Measurements from ENCODE around the gene TSKS.
A peak's percentile ranks its signal among the peaks of the same experiment; 100 is the strongest.

TSKS gene

GRCh38 chr19:49763230-49763629 lies at the start of gene TSKS:
Gene TSKS, minus strand, starts transcription at chr19:49763306. Its CDS starts 59 bp downstream, at chr19:49763247.
- DNase-seq = no peak

GRCh38 chr19:49812452-49812996 lies 49.4 kb upstream of the TSKS start:
- no peak for DNase-seq

GRCh38 chr19:49811328-49811727 lies 48.2 kb upstream of the TSKS start:
- DNase-seq = no peak

- no peak for DNase-seq
These were observed 46.9 kb upstream of the TSKS start for GRCh38 chr19:49809941-49810389.

- DNase-seq = no peak
These were observed 46.2 kb upstream of the TSKS start for GRCh38 chr19:49809160-49809940.

GRCh38 chr19:49808711-49809159 lies 45.6 kb upstream of the TSKS start:
- peak; percentile 89 for DNase-seq

GRCh38 chr19:49807904-49808675 lies 45.0 kb upstream of the TSKS start:
- no peak for DNase-seq

- DNase-seq = no peak
These were observed 44.2 kb upstream of the TSKS start for GRCh38 chr19:49807058-49807903.

- DNase-seq = no peak
These were observed 43.5 kb upstream of the TSKS start for GRCh38 chr19:49806620-49806959.

- DNase-seq = no peak
These were observed 42.9 kb upstream of the TSKS start for GRCh38 chr19:49805822-49806619.

- no peak for DNase-seq
These were observed 40.4 kb upstream of the TSKS start for GRCh38 chr19:49803529-49803856.

GRCh38 chr19:49802836-49803528 lies 39.9 kb upstream of the TSKS start:
- no peak for DNase-seq

- DNase-seq = peak; percentile 40
These were observed 39.0 kb upstream of the TSKS start for GRCh38 chr19:49801966-49802661.

- no peak for DNase-seq
These were observed 38.3 kb upstream of the TSKS start for GRCh38 chr19:49801401-49801888.

GRCh38 chr19:49800771-49801170 lies 37.7 kb upstream of the TSKS start:
- DNase-seq = no peak

- DNase-seq = no peak
These were observed 36.8 kb upstream of the TSKS start for GRCh38 chr19:49799798-49800376.

GRCh38 chr19:49799271-49799797 lies 36.2 kb upstream of the TSKS start:
- DNase-seq = no peak

- DNase-seq = no peak
These were observed 35.5 kb upstream of the TSKS start for GRCh38 chr19:49798574-49798973.

- no peak for DNase-seq
These were observed 32.5 kb upstream of the TSKS start for GRCh38 chr19:49795615-49796014.

- no peak for DNase-seq
These were observed 30.4 kb upstream of the TSKS start for GRCh38 chr19:49793561-49793840.
